ENCODE data around the gene POP4.

DNA sequence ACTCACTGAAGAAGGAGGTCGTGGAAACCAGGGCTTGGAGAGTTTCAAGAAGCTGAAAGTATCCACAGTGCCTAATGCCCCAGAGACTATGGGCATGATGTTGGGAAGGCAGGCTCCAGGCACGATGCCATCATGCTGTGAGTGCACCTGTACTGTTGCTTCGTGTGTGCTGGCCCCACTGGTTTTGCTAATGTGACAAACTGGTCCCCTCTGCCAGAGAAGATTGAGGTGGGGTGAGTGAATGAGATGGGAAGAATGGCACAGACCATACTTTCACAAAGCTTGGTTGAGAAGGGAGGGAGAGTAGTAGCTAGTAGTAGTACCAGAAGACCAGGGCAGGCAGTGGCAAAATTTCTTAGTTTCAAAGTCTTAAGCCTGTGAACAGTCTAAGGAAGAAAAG is 19.0 kb upstream of the POP4 start:
- TF ChIP-seq, protein P1, sequence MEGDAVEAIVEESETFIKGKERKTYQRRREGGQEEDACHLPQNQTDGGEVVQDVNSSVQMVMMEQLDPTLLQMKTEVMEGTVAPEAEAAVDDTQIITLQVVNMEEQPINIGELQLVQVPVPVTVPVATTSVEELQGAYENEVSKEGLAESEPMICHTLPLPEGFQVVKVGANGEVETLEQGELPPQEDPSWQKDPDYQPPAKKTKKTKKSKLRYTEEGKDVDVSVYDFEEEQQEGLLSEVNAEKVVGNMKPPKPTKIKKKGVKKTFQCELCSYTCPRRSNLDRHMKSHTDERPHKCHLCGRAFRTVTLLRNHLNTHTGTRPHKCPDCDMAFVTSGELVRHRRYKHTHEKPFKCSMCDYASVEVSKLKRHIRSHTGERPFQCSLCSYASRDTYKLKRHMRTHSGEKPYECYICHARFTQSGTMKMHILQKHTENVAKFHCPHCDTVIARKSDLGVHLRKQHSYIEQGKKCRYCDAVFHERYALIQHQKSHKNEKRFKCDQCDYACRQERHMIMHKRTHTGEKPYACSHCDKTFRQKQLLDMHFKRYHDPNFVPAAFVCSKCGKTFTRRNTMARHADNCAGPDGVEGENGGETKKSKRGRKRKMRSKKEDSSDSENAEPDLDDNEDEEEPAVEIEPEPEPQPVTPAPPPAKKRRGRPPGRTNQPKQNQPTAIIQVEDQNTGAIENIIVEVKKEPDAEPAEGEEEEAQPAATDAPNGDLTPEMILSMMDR (IDR thresholded peaks at IDR 0.05) = no peak
- TF ChIP-seq POLR2A (IDR thresholded peaks at IDR 0.05; ENCODE audit: low read depth) (no peak), POLR2AphosphoS5 (IDR thresholded peaks at IDR 0.05) (no peak)

Measured in esophagus muscularis mucosa (tissue), 3 donors.